GM21526 (cell line): ENCODE results near the gene SGSM2.
"Not testable (repeated sequence)": the region's sequence is repeated elsewhere in the genome, so short reads cannot be mapped to it uniquely, and the experiment has no call there.

Source experiments
- ATAC-seq: cut with Tn5 transposase; IDR thresholded peaks from one replicate; pipeline ENCODE4 v1.9.1; 2021; ENCODE audit warnings: moderate library complexity; ENCODE audit not compliant: unreplicated experiment, low FRiP score

Gene SGSM2, protein sequence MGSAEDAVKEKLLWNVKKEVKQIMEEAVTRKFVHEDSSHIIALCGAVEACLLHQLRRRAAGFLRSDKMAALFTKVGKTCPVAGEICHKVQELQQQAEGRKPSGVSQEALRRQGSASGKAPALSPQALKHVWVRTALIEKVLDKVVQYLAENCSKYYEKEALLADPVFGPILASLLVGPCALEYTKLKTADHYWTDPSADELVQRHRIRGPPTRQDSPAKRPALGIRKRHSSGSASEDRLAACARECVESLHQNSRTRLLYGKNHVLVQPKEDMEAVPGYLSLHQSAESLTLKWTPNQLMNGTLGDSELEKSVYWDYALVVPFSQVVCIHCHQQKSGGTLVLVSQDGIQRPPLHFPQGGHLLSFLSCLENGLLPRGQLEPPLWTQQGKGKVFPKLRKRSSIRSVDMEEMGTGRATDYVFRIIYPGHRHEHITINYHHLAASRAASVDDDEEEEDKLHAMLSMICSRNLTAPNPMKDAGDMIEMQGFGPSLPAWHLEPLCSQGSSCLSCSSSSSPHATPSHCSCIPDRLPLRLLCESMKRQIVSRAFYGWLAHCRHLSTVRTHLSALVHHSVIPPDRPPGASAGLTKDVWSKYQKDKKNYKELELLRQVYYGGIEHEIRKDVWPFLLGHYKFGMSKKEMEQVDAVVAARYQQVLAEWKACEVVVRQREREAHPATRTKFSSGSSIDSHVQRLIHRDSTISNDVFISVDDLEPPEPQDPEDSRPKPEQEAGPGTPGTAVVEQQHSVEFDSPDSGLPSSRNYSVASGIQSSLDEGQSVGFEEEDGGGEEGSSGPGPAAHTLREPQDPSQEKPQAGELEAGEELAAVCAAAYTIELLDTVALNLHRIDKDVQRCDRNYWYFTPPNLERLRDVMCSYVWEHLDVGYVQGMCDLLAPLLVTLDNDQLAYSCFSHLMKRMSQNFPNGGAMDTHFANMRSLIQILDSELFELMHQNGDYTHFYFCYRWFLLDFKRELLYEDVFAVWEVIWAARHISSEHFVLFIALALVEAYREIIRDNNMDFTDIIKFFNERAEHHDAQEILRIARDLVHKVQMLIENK

DNA sequence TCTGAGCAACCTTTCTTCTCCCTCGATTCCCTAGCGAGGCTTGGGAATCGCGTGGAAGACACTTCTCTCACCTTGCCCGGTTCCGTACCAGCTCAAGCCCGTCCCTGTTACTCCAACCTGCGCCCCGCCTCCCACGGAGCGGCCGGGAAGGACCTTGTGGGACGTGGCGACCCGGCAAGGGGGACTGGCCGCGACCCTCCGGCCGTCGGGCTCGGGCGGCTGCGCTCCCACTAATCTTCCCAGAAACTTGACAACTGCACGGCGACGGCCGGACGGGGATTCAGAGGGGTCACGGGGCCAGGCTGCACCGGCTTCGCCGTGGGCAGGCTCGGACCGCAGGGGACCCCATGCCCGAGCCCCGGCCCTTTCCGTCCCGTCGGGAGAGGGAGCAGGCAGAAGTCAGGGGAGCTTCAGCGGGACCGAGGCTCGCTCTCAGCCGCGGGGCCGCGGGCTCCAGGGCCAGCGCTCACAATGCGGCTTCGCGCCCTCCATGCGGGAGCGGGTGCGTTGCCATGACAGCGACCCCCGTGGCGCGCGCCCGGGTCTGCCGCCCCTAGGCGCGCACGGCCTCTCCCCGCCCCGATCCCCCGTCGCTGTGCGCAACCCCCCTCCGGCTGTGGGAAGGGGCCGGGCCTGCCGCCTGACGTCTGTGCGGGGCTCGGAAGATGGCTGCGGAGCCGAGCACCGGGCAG, at the start of gene SGSM2:
SGSM2 (plus strand) TSS at position 650 of the 692 bp plus-strand sequence. CDS start 188 bp downstream, outside the sequence.
- ATAC-seq = no peak

DNA sequence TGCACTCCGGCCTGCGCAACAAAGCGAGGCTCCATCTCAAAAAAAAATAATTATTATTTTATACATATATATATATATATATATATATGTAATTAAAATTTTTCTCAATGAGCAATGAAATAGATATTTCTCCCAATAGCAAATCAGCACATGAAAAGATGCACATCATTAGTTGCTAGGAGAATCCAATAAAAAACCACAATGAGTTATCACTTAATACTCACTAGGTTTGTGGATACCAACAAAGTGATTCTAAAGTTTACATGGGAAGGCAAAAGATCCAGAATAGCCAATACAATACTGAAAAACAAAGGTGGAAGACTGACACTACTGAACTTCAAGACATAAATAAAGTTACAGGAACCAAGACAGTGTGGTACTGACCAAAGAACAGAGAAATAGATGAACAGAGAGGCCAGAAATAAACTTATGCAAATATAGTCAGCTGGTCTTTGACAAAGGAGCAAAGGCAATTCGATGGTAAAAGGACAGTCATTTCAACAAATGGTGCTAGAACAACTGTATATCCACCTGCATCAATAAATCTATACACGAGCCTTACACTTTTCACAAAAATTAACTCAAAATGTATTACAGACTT, 47.3 kb upstream of the SGSM2 start:
- no peak for ATAC-seq

DNA sequence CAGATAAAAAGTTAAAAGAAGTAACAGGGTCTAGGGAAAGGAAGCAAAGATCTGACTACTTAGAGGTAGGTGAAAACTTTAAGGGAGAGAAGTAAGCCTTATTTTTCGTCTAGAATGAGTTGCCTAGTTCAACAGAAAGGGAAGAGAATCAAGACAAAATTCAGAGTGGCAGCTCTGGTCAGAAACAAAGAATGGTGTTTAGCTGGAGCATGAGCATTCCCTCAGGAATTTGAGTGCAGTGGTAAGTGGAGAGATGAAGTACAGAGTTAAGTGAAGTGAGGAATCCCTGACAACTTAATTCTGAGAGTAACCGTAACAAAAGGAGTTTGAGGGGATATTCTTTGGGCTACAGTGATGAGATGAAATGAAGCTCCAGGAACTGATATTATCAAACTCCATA, 45.2 kb upstream of the SGSM2 start:
- no peak for ATAC-seq

DNA sequence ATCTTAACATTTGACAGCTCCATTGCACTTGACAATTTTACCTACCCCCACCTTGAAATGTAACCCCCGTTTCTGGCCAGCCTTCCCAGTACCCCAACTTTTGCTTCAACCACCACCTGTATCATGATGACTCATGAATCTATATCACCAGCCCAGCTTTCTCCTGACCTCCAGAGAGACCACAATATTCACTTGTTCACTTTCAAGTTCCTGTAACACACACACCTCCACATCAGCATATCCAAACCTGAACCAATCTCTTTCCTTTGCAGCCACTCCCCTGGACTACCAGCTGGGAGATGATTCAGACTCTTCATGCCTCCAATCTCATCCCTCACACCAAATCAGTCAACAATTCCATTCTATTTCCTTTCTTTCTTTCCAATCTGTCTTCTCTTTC, 41.7 kb upstream of the SGSM2 start:
- ATAC-seq = no peak

DNA sequence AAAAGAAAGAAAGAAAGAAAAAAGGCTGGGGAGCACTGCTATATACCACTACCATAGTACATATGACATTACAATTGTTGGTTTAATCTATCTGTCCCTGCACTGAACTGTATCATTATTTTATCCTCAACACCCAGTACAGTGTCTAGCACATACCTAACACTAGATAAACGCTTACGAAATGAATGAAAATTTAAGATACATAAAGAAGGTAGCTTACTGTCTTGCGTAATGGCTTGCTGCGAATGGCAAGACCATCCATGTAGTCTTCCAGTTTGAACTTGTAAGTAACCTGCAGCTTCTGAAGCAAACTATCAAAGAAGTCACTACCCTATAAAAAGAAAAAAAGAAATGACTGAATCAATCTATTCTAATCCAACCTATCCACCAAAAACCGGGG, 40.3 kb upstream of the SGSM2 start:
- no peak for ATAC-seq

DNA sequence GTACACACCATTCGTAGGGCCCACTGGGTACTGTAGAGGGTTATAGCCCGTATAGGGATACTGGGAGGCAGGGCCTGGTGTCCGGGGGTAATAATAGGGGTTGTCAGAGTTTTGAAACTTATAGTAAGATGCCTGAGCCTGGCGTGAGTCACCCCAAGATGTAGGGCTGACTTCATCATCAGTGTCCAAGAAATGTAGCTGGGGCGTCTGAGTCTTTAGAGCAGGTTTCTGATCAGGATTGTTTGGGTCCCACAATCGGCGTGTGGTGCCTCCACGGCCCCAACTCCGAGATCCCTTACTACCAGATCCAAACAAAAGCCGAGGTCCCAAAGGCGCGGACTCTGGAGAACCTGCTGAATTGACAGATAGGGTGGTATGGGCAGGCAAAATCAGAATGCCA, 38.2 kb upstream of the SGSM2 start:
- no peak for ATAC-seq

DNA sequence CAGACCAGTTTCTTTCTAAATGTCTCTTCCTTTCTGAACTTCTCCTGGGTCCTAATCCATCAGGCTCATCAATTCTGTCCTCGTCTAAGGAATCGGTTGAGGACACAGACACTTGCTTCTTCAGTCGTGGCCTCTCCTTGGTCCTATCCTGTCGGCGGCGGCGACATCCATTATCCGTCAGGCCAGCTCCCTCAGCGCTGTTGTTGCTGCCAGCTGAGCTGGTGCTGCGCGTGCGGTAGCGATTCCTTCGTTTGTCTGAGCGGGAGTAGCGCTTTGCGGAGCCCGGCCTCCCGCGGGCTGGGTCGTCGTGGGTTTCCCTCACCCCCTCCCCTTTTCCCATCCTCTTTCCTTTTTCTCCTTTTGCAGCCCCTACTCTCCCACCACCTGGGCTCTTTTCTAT, 37.5 kb upstream of the SGSM2 start:
- no peak for ATAC-seq

DNA sequence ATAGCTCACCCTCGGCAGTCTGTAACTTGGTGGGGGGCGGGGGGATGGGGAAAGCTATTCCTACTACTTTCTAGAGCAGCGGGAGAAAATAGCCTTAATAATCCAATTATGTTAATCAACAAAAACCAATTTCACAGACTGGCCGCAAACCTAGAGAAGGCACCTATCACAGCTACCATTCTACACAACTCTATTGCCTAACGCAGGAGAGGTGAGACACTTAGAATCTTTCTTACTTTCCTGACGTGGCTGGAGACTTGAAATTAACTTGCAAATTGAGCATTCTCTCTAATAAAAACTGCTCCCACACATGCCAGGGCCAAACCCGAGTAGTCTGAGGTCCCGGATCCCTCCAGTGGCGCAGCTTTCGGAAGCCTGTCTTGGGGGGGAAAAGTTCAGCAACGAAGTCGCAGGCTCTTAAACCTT, 34.5 kb upstream of the SGSM2 start:
- ATAC-seq = peak; percentile 18

DNA sequence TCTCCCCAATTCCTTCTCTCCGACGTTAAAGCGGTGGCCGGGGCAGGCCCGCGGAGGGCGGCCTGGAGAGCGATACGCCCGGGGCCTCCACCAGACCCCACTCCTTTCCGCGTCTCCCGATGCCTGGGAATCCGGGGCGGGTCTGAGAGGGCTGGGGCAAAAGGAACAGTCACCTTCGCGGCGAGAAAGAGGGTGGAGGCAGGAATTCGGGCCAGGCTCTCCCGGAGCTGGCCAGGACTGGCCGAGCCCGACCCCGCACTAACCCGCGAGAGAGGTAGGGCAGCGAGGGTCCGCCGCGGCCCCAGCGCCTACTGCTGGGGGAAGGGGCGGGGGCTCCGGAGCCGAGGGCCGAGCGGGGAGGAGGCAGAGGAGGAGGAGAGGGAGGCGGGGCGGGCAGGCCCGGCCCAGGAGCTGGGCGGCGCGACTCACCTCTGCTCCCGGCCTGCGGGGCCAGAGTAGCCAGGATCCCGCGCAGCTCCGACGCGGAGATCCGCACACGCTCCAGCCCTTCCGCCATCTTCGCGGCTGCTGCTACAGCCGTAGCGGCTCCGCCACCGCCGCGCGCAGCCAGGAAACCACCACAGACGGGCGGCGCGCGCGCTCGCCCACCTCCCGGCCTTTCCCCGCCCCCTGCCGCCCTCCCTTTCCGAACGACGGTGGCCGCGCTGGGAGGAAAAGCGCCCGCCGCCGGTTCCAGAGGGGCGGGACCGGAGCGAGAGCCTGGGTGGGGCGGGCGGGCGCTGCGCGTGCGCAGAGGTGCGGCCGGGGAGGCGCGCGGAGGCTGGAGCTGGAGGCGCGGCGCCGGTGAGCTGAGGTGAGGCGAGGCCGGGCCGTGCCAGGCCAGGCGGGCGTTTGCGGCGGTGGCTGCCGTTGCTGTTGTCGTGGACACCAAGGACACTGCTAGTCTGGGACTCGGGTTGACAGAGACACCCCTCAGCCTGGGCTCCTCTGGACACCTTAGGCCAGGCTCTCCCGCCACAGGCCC, 33.8 kb upstream of the SGSM2 start, which contains the start of the genes SMG6 and SRR:
SMG6 (minus strand) TSS at position 582 of the 985 bp plus-strand sequence; CDS start at position 517, 65 bp downstream.
SRR (plus strand) TSS at position 747 of the 985 bp plus-strand sequence. CDS start 11,611 bp downstream, outside the sequence.
- ATAC-seq = peak; percentile 69

DNA sequence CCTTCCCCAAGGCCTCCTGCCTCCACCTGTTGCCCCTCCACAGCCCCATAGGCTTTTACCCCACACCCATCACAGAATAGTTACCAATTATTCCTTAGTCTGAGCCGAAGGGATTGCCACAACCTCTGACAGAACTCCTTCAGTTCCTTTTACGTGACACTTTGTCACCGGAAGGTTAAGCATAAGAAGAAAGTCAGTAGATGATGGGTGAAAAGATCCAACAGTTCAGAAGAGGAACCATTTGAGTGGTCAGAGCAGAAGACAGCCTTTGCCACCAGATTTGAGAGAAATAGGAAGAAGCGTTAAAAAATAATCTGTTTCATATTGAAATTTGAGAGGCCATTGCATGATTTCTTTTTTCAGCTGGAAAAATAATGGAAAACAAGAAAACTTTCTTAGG, 32.4 kb upstream of the SGSM2 start:
- no peak for ATAC-seq

DNA sequence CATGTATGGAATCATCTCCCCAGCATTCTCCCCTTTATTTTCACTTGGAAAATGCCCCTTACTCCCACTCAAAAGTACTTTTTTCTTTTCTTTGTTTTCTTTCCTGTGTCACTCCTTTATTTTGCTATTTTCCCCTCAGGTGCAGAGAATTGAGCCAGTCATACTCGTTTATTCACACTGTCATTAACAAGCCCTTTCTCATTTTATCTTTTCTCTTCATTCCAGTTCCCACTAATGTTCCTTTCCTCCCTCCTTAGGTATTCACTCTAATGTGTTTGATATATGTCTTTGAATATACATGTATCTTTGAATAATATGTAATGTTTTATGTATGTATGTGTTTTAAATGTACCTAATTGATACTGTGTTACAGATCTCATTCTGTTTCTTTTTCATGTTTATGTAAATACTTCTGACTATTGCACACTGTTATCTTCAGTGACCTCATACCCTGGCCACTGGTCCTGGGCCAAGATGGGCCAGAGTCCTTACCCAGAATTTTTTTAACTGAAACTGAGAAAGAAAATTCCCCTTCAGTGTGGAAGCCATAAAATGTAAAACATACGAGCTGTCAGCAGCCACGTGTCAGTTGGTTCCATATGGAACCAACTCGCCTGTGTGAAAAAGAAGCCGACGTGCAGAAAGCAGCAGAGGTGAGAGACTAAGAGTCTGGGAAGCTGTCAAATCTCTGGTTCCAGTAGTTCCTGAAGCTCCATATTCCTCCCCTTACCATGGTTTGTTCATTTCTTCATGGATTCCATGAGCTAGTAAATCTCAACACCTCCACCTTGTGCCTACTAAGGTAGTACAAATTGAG, 27.8 kb upstream of the SGSM2 start:
- ATAC-seq = no peak

DNA sequence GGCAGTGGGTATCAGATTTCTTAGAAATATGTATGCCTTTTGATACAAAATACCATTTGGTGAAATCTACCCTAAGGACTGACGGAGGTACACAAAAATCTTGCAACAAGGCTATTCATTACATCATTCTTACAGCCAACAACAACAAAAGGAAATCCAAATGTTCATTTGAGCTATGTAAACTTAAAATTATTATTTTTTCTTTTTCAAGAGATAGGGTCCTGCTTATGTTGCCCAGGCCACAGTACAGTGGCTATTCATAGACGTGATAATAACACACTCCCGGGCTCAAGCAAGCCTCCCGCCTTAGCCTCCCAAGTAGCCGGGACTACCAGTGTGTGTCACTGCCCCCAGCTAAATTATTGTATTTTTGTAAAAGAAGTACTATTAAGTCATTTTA, 24.6 kb upstream of the SGSM2 start:
- no peak for ATAC-seq

DNA sequence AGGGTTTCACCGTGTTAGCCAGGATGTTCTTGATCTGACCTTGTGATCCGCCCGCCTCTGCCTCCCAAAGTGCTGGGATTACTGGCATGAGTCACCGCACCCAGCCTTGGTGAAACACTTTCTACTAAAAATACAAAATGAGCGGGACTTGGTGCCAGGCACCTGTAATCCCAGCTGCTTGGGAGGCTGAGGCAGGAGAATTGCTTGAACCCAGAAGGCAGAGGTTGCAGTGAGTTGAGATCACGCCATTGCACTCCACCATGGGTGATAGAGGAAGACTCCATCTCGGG, 20.4 kb upstream of the SGSM2 start:
- ATAC-seq = not testable (repeated sequence)

DNA sequence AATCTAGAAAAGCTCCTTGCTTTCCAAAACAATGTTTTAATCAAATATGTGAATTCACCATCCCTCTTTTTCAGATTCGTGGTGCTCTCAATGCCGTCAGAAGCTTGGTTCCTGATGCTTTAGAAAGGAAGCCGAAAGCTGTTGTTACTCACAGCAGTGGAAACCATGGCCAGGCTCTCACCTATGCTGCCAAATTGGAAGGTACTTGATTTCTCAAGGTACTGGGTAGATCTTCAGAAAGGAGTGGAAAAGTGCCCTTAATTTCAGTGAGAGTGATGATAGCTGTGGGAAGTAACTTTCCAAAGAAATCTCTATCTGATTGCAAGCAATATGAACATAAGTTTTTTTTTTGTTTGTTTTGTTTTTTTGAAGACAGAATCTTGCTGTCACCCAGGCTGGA, 19.5 kb upstream of the SGSM2 start:
- no peak for ATAC-seq

DNA sequence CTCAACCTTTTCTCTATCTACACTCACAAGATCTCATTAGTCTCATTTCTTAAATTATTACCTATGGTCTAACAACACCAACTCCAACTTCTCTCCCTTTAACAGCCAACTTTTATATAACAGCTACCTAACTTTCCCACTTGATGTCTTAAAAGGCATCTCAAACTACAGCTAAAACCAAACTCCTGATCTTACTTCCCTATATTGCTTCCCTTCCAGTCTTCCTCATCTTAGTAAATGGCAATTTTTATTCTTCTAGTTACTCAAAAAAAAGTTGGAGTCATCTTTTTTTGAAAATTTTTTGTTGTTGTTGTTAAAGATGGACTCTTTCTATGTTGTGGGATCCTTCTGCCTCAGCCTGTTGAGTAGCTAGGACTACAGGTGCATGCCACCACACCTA, 18.2 kb upstream of the SGSM2 start:
- ATAC-seq = no peak

DNA sequence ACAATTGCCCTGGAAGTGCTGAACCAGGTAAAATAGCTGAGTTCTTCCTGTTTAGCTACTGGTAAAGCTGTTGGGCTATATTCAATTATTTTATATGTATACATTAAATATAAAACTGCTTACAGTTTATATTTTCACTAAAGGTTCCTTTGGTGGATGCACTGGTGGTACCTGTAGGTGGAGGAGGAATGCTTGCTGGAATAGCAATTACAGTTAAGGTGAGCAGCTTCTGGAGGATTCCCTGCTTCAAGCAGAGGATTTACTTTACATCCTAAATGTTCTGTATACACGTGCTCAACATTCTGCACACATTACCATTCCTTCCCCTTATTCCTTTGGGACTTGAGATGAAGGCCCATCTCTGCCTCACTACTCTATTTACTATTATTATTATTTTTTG, 15.9 kb upstream of the SGSM2 start:
- no peak for ATAC-seq

DNA sequence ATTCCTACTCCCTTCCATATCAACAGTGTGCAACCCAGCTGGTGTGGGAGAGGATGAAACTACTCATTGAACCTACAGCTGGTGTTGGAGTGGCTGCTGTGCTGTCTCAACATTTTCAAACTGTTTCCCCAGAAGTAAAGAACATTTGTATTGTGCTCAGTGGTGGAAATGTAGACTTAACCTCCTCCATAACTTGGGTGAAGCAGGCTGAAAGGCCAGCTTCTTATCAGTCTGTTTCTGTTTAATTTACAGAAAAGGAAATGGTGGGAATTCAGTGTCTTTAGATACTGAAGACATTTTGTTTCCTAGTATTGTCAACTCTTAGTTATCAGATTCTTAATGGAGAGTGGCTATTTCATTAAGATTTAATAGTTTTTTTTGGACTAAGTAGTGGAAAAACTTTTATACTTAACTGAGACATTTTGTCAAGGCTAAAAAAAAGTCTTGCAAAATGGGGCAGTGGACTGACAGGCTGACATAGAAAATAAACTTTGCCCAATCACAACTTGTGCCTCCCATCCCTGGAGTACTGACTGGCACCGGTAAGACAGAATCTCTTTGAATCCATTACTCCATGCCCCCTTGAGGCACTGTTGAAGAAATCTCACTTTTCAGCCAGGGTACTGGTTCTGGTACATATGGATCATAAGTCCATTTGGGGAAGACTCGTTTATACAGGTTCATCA, 13.5 kb upstream of the SGSM2 start:
- ATAC-seq = no peak

DNA sequence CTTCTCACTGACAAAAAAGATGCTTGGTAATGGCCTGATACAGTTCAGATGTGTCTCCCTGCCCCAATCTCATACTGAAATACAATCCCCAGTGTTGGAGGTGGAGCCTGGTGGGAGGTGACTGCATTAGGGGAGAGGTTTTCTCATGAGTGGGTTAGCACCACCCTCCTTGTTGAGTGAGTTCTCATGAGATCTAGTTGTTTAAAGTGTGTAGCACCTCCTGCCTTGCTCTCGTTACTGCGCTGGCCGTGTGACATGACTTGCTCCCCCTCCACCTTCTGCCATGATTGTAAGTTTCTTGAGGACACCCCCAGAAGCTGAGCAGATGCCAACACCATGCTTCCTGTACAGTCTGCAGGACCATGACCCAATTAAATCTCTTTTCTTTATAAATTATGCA, 6.0 kb upstream of the SGSM2 start:
- no peak for ATAC-seq
